MM.1S (cell line): Measurements from ENCODE around the gene OXSR1.

Source experiments
- DNase-seq: peaks from one replicate; pipeline ENCODE4 v3.0.0-alpha.2; 2015
- H2AFZ ChIP-seq: fragments of 300-600 bp; sonication (generic); 2 replicates; pipeline ENCODE4 v1.6.0; 2016; ENCODE audit warnings: antibody characterized with exemption, low read length
- H3F3A ChIP-seq: fragments of 300-600 bp; sonication (generic); 2 replicates; pipeline ENCODE4 v1.6.1; 2016; ENCODE audit warnings: mild to moderate bottlenecking, antibody characterized with exemption, low read length, moderate library complexity, mixed read lengths; ENCODE audit not compliant: insufficient read depth
- H3K27ac ChIP-seq: fragments of 300-600 bp; sonication (generic); 2 replicates; pipeline ENCODE4 v1.5.1; 2016; ENCODE audit warnings: mild to moderate bottlenecking, low read length
- H3K27me3 ChIP-seq: fragments of 300-600 bp; sonication (generic); replicated peaks from 2 replicates; pipeline ENCODE4 v1.6.0; 2016; ENCODE audit warnings: low read length; ENCODE audit not compliant: insufficient read depth
- H3K36me3 ChIP-seq: fragments of 300-600 bp; sonication (generic); replicated peaks from 2 replicates; pipeline ENCODE4 v1.6.1; 2016; ENCODE audit warnings: mild to moderate bottlenecking, low read length, mixed read lengths; ENCODE audit not compliant: insufficient read depth
- H3K4me1 ChIP-seq: fragments of 300-600 bp; sonication (generic); 2 replicates; pipeline ENCODE4 v1.6.1; 2016; ENCODE audit warnings: low read length, mixed read lengths
- H3K4me2 ChIP-seq: fragments of 300-600 bp; sonication (generic); 2 replicates; pipeline ENCODE4 v1.6.0; 2016; ENCODE audit warnings: low read depth, low read length
- H3K4me3 ChIP-seq: fragments of 300-600 bp; sonication (generic); 2 replicates; pipeline ENCODE4 v1.5.1; 2016; ENCODE audit warnings: low read length, mixed read lengths
- H3K79me2 ChIP-seq: fragments of 300-600 bp; sonication (generic); 2 replicates; pipeline ENCODE4 v1.6.1; 2016; ENCODE audit warnings: mixed run types, low read length, mixed read lengths
- H3K9ac ChIP-seq: fragments of 300-600 bp; sonication (generic); 2 replicates; pipeline ENCODE4 v1.6.1; 2016; ENCODE audit warnings: low read length, mixed read lengths
- H3K9me2 ChIP-seq: fragments of 300-600 bp; sonication (generic); replicated peaks from 2 replicates; pipeline ENCODE4 v1.6.1; 2016; ENCODE audit warnings: mild to moderate bottlenecking, low read length, mixed read lengths; ENCODE audit not compliant: insufficient read depth
- H3K9me3 ChIP-seq: fragments of 300-600 bp; sonication (generic); replicated peaks from 2 replicates; pipeline ENCODE4 v1.6.1; 2016; ENCODE audit warnings: mild to moderate bottlenecking, low read length, mixed read lengths; ENCODE audit not compliant: insufficient read depth
- H4K20me1 ChIP-seq: fragments of 300-600 bp; sonication (generic); 2 replicates; pipeline ENCODE4 v1.6.1; 2016; ENCODE audit warnings: mild to moderate bottlenecking, low read length, moderate library complexity, mixed read lengths; ENCODE audit not compliant: insufficient read depth
- CTCF ChIP-seq: fragments of 300-600 bp; sonication (generic); IDR thresholded peaks from 2 replicates; pipeline ENCODE4 v1.5.1; 2016; ENCODE audit warnings: antibody characterized with exemption, low read length, mixed read lengths
- EZH2 ChIP-seq: fragments of 300-600 bp; sonication (generic); optimal IDR thresholded peaks from 2 replicates; pipeline ENCODE3; 2017; ENCODE audit warnings: low read depth, mild to moderate bottlenecking, antibody characterized with exemption, low read length, mixed read lengths
- EZH2phosphoT487 ChIP-seq: fragments of 300-600 bp; sonication (generic); IDR thresholded peaks from 2 replicates; pipeline ENCODE4 v1.6.1; 2018; ENCODE audit warnings: antibody characterized with exemption, low read length

Gene OXSR1

GRCh38 chr3:38250198-38250597, 84.9 kb downstream of the OXSR1 start:
- H4K20me1 ChIP-seq: no peaks in the 10 kb centered on the region
- H3K9me2 ChIP-seq: no peaks in the 10 kb centered on the region
- no peak overlapping the region for H2AFZ ChIP-seq
- H3K4me2 ChIP-seq: no peak overlapping the region
- H3K27ac ChIP-seq: no peak overlapping the region
- H3F3A ChIP-seq: no peaks in the 10 kb centered on the region
- H3K4me3 ChIP-seq: no peak overlapping the region
- H3K27me3 ChIP-seq: no peaks in the 10 kb centered on the region
- H3K4me1 ChIP-seq: no peaks in the 10 kb centered on the region
- no peaks in the 10 kb centered on the region for H3K9me3 ChIP-seq
- H3K79me2 ChIP-seq: no peaks in the 10 kb centered on the region
- no peak overlapping the region for H3K9ac ChIP-seq
- no peak for TF ChIP-seq CTCF
- no peak for TF ChIP-seq EZH2phosphoT487
- no peak for TF ChIP-seq EZH2
- DNase-seq: no peak
- peaks cover 4% of the 10 kb centered on the region; the same call in 1 of the 2 replicates for H3K36me3 ChIP-seq

GRCh38 chr3:38251197-38251596, 85.9 kb downstream of the OXSR1 start:
- DNase-seq: no peak
- TF ChIP-seq CTCF (no peak), EZH2phosphoT487 (no peak), EZH2 (no peak)
- Histone ChIP-seq H3K9ac (no peak overlapping the region), H3K36me3 (peaks cover 4% of the 10 kb centered on the region; the same call in 1 of the 2 replicates), H3K9me3 (no peaks in the 10 kb centered on the region), H3K27me3 (no peaks in the 10 kb centered on the region), H3F3A (no peaks in the 10 kb centered on the region), H3K27ac (no peak overlapping the region), H4K20me1 (no peaks in the 10 kb centered on the region), H3K4me1 (no peaks in the 10 kb centered on the region), H2AFZ (no peak overlapping the region), H3K9me2 (no peaks in the 10 kb centered on the region), H3K79me2 (no peaks in the 10 kb centered on the region), H3K4me2 (no peak overlapping the region), H3K4me3 (no peak overlapping the region)

- H3K9ac ChIP-seq: no peak overlapping the region
- H3K9me2 ChIP-seq: no peaks in the 10 kb centered on the region
- no peak for TF ChIP-seq EZH2phosphoT487
- no peaks in the 10 kb centered on the region for H3K27me3 ChIP-seq
- H3K9me3 ChIP-seq: no peaks in the 10 kb centered on the region
- H3K79me2 ChIP-seq: no peaks in the 10 kb centered on the region
- H3K36me3 ChIP-seq: peaks cover 4% of the 10 kb centered on the region; the same call in 1 of the 2 replicates
- no peaks in the 10 kb centered on the region for H3K4me1 ChIP-seq
- no peak overlapping the region for H2AFZ ChIP-seq
- H3F3A ChIP-seq: no peaks in the 10 kb centered on the region
- no peaks in the 10 kb centered on the region for H4K20me1 ChIP-seq
- no peak overlapping the region for H3K4me2 ChIP-seq
- H3K27ac ChIP-seq: no peak overlapping the region
- no peak overlapping the region for H3K4me3 ChIP-seq
- DNase-seq: no peak
These were observed 88.4 kb downstream of the OXSR1 start for GRCh38 chr3:38253704-38254103.

GRCh38 chr3:38254872-38255271, 89.5 kb downstream of the OXSR1 start:
- no peaks in the 10 kb centered on the region for H3K9me2 ChIP-seq
- no peak overlapping the region for H3K4me3 ChIP-seq
- H3F3A ChIP-seq: no peaks in the 10 kb centered on the region
- no peak overlapping the region for H2AFZ ChIP-seq
- H3K27ac ChIP-seq: no peak overlapping the region
- DNase-seq: no peak
- no peaks in the 10 kb centered on the region for H3K27me3 ChIP-seq
- H3K9ac ChIP-seq: no peak overlapping the region
- H3K9me3 ChIP-seq: no peaks in the 10 kb centered on the region
- no peaks in the 10 kb centered on the region for H3K4me1 ChIP-seq
- H3K79me2 ChIP-seq: no peaks in the 10 kb centered on the region
- peaks cover 4% of the 10 kb centered on the region; the same call in 1 of the 2 replicates for H3K36me3 ChIP-seq
- no peak for TF ChIP-seq CTCF
- TF ChIP-seq EZH2: no peak
- no peak for TF ChIP-seq EZH2phosphoT487
- H3K4me2 ChIP-seq: no peak overlapping the region
- H4K20me1 ChIP-seq: no peaks in the 10 kb centered on the region
